Left forelimb (tissue), 1 donor: ENCODE measurements around the gene PIAS4.

Source experiments
- DNase-seq: peaks from one replicate; pipeline ENCODE4 v3.0.0-alpha.2; 2018; ENCODE audit warnings: low spot score

The PIAS4 gene

DNA sequence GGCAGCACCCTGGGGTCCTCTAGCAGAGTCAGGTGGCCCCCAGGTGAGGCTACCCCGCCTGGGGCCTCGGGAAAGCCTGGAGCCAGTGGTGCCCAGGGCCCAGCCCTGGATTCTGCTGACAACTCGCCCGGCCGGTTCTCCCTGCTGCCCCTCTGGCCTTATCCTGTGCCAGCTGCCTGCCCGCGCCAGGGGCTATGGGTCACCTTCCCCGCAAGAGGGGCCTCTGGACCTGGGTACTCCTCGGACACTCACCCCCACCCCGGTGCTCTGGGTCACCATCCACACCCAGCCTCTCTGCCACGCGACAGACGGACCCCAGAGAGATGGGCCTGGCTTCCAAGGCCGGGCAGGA is 35.2 kb downstream of the PIAS4 start:
- no peak for DNase-seq

DNA sequence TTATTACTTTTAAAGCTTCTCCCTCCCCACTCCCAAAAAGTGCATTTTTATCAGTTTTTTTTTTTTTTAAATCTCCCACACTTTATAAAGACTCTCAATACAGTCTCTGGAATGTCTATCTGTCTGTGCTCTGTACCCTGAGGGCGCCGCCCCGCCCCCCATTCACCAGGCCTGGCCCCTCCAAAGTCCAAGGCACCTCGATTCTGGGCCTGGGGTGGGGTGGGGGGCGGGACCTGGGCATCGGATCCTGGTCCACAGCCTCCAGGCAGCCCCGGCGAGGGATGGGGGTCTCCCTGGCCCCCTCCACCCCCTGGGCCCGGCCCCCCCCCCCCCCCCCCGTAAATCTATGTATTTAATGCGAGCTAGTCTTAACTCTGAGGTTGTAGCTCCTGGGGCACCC is 35.9 kb downstream of the PIAS4 start:
- no peak for DNase-seq

DNA sequence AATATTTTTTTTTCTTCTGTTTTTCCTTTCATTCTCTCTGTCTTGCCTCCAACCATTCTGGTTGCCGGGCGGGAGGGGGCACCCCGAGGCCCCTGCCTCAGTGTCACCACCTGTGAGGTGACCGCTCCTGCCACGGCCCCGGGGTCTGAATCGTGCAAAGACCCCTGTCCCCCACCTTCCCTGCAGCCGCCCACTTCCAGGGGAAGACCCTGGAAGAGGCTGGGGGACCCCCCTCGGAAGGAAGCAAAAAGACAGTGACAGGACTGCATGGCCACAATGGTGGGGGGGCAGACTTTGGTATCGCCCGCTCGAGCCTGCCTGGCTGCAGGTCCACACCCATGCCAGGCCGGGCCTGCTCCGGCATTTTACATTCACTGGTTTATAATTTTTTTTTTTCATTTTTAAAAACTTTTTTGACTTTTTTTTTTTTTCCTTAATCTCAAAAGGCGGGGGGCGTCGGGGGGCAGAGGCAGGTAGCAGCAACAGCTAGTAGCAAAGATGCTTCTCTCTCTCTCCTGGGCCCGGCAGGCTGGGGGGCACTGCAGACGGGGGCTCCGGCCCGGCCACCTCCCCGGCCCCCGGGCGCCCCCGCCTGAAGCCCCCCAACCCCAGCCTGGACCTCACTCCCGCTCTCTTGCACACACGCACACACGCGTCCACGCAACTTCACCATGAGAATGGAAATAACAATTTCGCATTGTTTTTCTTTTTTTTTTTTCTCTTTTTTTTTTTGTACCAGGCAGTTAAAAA is 36.6 kb downstream of the PIAS4 start:
- no peak for DNase-seq

DNA sequence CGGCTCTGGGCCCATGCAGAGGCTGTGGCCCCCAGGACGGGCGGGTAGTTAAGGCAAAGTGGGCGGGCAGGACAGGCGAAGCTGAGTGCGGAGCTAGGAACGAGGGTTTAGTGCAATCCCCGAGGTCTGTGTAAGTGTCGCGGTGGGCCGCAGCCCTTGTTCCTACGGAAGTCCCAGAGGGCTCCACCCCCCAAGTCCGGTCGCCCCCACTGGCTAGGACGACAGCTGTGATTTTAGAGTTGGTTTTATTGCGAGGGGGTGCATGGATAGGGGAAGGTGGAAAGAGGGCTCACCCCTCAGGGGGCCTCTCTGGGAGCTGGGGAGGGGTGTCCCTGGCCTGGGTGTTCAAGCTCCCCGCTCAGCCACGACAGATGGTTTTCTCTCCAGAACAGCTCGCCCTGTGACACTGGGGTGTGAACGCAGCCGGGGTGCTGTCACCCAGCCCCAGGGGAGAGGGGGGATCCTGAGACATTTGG is 37.5 kb downstream of the PIAS4 start:
- no peak for DNase-seq

DNA sequence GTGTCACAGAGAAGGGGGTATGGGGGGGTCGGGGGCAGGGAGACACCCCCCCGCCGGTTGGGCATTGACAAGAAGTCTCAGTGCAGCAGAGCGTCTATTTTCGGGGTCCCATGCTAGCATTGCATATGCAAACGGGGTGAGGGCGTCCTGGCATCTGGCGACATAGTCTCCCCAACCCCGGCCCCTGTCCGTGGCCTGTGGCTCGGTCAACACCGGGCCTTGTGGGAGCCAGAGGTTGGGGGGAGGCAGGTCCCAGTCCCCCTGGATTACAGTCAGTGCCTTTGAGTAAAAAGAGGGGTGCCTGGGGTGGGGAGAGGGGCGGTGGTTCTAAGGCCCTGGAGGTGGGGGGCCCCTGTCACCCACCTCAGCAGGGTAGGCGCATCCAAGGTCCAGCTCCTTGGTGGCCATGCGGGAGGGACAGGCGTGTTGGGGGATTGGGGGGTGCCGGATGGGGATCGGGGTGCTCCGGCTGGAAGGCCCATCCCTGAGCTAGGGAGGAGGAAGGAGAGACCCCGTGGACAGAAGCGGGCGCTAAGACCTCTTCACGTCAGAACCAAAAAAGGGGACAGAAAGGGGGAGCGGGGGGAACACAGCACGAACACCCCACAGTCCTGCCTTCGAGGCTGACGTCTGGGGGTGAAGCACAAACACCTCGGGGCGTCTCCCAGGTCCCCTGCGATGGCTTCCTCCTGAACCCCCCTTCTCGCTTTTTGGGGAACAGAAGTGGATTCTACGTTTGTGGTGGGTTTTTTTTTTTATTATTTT is 38.2 kb downstream of the PIAS4 start:
- DNase-seq, result no peak

DNA sequence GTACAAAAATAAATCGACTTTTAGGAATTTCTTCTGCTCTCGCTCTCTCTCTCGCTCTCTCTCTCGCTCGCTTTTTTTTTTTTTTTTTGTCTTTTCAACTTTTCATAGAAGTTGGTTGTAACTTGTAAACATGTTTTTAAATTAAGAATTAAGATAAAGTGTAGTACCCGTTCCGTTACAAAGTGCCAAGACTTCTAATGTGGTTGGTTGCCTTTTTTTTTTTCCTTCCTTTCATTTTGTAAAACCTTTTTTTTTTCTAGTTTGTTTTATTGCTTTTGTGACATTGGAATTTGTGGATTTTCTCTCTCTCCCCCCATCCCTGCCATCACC is 38.8 kb downstream of the PIAS4 start:
- DNase-seq, result no peak

DNA sequence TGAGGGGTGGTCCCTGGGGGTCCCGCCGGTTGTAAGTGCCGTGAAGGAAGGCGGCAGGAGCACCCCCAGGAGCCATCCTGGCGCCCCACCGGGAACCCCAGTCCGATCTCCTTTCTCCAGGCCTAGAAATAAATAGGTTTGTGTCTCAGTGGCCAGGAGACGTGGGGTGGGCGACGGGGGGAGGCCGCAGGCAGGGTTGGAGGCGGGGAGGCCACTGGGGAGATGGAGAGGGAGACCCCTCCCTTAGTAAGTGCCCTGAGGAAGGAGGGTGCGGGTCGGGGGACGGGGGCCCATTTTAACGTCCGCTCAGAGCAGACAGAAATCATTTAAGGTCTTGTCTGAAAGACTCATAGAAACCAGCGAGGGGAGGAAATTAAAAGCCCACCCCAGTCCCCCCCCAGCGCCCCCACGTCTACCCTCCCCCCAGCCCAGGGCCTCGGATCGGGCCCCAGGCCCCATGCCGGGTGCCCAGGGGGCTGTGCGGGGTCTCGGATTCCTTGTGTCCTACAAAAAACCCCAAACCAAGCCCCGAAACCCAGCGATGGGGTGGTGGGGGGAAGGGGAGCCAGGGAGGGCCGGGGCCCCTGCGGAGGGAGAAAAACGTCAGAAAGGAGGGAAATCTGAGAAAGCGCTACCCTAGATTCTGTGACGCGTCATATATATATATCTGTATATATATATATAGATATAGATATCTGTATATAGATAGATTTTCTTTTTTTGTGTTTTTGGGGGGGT is 39.6 kb downstream of the PIAS4 start:
- no peak for DNase-seq

DNA sequence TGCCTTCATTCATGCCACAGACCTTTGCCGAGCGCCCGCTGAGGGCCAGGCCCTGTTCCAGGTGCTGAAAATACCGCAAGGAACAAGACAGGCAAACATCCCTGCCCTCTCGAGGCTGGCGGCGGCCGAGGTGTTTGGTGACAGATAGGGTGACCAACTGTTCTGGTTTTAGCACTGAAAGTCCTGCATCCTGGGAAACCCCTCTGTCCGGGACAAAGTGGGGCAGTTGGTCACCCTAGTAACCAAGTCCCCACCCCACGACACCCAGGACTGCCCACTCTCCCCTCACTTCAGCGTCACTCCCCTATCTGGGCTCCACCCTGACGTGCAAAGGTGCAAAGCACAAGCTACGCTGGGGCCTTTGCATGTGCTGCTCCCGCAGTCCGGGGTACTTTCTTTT is 41.9 kb downstream of the PIAS4 start:
- DNase-seq, result no peak

DNA sequence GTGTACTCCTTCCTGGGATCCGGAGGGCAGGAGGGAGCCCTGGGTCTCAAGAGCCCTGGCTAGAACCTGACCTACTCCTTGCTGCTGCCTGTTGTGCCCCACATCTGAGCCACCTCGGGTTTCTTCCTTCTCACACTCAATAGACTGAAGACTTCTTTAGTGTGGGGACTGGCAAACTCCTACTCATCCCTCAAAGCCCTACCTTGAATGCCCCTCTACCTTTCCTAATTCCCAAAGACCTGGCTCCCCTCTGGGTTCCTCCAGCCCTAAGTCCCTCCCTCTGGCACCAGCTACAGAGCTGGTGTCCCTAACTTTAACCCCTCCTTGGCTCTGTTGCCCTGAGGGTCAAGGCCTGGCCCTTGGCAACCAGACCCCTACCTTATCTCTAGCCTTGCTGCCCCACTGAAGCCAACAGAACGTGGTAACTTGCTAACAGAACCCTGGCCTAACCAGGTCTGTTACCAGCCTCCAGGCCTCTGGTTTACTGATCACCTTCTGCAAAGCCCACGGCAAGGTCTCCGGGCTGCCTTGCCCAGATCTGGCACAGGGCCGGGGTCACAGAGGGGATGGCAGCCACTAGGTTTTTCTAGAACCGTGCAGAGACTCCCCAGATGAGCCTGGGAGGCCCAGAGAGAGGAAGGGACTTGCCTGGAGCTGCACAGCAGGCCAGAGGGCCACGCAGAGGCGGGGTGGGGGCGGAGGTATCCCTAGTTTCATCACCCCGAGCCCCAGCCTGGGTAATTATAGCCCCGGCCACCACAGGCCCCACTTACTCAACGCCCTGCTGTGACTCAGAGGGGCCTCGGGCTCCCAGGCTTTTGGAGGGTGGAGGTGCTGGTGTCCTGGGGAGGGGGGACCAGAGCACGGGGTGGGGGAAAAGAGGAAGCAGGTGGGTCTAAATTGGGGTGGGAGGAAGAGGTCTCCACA is 43.9 kb downstream of the PIAS4 start:
- DNase-seq, result peak; percentile 58

DNA sequence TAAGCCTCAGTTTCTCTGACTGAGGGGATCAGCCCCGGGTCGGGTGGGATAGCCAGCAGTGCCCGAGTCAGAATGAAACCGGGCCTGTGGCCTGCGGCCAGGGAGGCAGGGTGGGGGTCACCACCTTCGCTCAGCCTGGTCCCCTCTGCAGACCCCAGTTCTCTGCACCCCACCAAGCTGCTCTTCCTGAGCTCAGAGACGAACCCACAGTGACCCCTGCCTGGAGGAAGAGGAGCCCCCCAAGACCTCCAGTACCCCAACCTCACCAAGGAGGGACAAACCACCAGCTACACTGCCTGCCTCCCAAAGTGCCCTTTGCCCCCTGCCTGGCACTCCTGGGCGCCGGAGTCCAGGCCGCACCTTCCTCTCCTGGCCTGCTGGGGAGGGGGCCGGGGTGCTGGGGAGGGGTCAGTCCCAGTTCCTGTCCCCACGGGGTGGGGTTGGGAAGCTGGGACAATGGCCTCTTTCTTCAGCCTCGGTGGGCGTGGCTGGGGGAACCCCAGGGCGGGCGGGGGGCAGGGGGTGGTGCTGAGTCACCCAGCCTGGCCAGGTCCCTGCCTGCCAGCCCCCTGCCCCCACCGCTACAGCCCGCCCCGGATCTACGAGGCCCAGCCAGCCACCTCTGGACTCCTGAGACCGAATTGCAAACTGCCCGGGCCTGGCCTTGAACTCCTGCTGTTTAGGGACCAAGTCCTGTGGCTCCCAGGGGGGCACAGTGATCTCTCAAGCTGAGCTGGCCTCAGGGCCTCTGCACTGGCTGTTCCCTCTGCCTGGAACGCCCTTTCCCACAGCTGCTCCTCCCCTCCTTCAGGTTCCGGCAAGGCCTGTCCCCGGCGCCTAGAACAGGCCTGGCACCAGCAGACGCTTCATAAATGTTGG is 44.8 kb downstream of the PIAS4 start:
- DNase-seq, result no peak

DNA sequence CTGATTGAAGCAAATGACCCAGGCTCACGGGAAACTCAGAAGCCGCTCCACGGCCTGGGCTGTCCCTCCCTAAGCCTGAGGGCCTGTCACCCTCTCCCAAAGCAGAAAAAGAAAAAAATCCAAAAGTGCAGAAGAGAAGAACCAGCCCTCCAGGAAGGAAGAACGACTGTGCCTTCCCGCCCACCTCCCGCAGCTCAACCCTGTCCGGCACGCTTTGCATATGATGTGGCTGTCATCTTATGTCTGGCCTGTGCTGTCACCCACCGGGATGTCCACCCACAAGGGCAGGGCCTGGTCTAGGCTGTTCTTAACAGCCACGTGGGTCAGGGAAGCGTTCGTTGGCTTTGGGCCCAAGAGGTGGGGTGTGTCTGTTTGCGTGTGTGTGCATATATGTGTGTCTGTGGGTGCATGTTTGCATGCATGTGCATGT is 45.5 kb downstream of the PIAS4 start:
- no peak for DNase-seq

DNA sequence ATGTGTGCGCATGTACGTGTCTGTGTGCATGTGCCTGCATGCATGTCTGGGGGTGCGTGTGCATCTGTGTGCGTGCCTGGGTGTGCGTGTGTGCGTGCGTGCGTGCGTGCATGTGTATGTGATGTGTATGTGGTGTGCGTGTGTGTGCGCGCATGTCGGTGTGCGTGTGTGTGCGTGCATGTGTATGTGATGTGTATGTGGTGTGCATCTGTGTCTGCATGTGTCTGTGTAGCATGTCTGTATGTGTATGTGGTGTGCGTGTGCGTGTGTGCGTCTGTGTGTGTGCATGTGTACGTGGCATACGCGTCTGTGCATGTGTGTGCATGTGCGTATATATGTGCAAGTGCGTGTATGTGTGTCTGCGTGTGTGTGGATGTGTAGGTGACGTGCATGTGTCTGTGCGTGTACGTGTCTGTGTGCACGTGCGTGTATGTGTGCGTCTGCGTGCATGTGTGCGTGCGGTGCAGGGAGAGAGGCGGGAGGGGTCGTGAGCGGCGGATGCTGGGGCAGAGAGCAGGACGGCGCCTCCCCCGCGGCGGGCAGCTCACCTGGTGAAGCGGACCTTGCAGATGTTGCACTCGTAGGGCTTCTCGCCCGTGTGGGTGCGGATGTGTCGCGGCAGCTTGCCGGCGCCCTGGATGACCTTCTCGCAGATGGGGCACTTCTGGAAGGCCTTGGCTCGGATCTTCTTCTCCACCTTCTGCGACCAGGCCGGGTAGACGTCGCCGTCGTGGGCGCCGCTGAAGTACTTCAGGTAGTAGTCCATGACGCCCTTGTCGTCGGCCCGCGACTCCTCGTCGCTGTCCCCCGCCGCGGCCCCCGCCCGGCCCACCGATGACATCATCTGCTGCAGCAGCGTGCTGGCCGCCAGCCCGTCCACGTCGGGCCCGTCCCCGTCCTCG is 46.1 kb downstream of the PIAS4 start:
- DNase-seq, result no peak

DNA sequence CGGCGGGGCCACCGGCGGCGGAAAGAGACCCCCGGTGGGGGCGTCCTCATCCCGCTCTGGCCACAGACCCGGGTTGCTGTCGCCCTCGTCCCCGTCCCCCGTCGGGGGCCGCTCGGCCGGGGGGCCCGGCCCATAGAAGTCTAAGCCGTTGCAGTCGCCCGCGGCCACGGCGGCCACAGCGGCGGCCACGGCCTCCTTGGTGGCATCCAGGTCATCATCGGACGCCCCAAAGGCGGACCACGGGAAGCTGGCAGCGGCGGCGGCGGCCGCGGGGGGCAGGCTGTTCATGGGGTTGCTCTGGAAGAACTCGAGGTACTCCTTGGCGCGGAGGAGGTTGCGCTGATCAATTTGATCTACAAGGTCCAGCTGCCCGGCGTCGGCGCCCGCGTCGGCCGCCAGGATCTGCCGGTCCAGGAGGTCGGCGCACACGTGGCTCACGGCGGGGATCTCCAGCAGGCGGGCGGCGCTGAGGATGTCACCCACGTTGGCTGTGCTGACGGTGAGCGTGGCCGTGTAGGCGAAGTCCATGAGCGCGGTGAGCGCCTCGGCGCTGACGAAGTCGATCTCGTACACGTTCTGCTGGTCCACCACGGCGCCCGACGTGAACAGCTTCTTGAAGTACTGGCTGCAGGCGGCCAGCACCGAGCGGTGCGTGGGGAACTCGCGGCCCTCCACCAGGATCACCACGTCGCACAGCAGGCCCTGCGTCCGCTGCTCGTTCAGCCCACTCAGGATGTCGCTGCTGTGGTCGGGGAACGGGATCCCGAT is 47.1 kb downstream of the PIAS4 start:
- peak; percentile 66 for DNase-seq

DNA sequence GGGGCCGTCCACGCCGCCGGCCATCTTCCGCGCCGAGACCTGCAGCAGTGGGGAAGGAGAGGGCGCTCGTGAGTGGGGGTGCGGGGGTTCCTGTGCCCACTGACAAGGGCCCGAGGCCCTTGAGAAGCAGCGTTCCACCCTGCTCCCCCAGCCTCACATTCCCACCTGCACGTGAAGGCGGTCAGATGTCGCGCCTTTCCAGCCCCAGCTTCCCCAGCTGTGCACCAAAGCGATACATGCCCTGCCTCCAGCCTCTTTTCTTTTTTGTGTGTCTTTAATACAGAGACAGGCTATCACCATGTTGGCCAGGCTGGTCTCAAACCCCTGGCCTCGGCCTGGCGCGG is 47.6 kb downstream of the PIAS4 start:
- DNase-seq, result no peak

DNA sequence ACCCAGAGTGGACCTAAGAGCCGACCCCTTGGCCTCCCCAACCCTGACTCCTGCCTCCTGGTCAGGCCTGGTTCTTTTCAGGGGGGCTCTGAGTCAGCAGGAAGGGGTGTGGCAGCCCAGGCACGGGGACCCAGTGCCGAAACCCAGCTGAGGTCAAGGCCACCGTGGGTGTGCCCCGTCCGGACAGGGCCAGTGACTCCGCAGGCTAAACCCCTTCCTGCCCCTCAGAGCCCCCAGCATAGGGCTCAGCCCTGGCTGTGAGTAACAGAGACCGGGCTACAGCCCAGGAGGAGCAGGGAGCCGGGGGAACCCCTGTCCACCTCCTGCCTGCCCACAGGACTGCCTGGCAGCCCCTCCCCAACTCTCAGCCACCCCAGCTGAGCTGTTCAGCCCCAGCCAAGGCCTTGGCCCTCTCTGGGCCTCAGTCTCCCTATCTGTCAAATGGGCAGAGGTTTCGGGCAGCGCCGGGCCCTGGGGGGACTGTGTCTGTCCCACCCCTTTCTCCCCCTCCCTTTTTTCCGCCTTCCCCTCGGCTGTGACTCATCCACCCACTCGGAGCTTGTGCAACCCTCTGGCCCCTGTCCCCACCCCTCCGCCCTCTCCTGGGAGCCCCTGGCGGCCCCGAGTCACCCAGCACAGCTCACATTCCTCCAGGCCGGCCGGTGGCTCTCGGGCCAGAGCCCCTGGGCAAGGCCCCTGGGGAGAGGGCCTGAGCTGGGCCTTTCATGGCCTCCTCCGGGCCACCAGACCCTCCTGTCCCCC is 50.6 kb downstream of the PIAS4 start:
- peak; percentile 70 for DNase-seq

DNA sequence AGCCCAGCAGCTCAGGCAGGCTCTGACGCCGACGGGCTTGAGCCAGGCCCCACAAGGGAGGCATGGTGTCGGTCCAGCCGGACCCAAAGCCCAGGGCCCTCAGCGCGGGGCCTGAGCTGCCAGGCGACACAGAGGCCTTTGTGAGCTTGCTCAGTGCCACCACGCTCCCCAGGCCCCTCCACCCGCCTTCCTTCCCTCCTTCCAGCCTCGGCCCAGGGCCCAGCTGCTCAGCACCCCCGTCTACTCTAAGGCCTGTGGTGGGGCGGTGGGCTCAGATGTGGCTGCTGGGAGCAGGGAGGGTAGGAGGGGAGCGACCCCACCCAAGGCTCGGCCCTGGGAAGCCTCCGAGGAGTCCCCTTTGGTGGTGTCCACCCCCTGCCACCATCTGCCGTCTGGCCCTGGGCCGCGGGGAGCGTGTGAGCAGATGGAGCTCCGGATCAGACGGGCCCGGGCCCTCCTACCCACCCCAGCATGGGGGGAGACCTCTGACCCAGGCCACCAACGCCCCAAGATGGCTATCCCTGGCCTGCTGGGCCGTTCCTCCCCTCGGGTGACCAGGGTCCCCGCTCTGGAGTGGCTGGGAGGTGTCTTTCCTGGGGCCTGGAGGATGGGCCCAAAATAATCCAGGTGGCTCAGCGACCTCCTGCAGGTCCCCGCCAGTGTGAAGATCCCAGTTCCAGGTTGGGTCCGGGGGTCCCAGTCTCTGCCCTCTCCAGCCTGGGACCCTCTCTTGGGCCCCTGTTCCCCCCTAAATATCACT is 51.3 kb downstream of the PIAS4 start:
- peak; percentile 59 for DNase-seq

DNA sequence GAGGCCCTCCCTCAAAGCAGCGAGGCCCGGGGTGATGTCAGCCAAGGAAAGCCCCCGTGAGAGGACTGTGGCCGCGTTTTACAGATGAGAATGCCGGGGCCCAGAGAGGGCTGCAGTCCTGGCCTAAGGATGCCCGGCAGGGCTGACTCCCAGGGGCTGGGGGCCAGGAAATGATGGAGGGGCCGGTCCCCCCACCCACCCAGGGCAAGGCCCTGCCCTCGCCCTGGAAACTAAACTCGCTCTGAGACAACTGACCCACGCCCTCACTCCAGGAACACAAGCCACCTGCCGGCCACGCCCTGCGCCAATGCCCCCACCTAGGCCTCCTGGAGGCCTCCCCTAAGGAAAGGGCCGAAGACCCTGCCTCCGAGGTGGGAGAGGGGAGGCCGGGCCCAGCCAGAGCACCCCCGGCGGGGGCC is 51.9 kb downstream of the PIAS4 start:
- peak; percentile 66 for DNase-seq
